Liver (tissue), 9 donors: ENCODE data around the gene PLB1. TPM values are rescaled to one million over a fixed set of nuclear protein-coding genes. Genes with fewer than 3 reads are reported as not detected.

Experiments
- DNase-seq: peaks from one replicate; pipeline ENCODE4 v3.0.0-alpha.2; 2017; ENCODE audit warnings: low spot score
- H3K27ac ChIP-seq, 2 donors: one replicate each; pipeline ENCODE4 v1.7.0; 2013; ENCODE audit warnings: inconsistent platforms in 2 of 2, low read length in 2 of 2, control low read depth in 1 of 2, low read depth in 1 of 2, mild to moderate bottlenecking in 1 of 2
- H3K27me3 ChIP-seq, 4 donors: one replicate each; pipeline versions ENCODE4 v1.6.1 to v1.7.0; 2013; ENCODE audit warnings: low read length in 3 of 4, inconsistent platforms in 1 of 4, mild to moderate bottlenecking in 1 of 4, moderate library complexity in 1 of 4; ENCODE audit not compliant: control insufficient read depth in 4 of 4, insufficient read depth in 4 of 4
- H3K36me3 ChIP-seq, 4 donors: one replicate each; pipeline versions ENCODE4 v1.6.1 to v1.7.0; 2013; ENCODE audit warnings: low read length in 3 of 4, mild to moderate bottlenecking in 3 of 4, low read depth in 1 of 4, moderate library complexity in 1 of 4; ENCODE audit not compliant: control insufficient read depth in 4 of 4, insufficient read depth in 3 of 4
- H3K4me1 ChIP-seq, 4 donors: one replicate each; pipeline versions ENCODE4 v1.6.1 to v1.7.0; 2013; ENCODE audit warnings: low read length in 3 of 4, mild to moderate bottlenecking in 3 of 4, moderate library complexity in 1 of 4; ENCODE audit not compliant: control insufficient read depth in 4 of 4, insufficient read depth in 4 of 4
- H3K4me3 ChIP-seq, 3 donors: one replicate each; pipeline versions ENCODE4 v1.6.1 to v1.7.0; 2013; ENCODE audit warnings: low read length in 3 of 3, control low read depth in 1 of 3, low read depth in 1 of 3, mild to moderate bottlenecking in 1 of 3
- H3K9ac ChIP-seq, 2 donors: one replicate each; pipeline ENCODE4 v1.7.0; 2013; ENCODE audit warnings: low read length in 2 of 2, mild to moderate bottlenecking in 2 of 2, moderate library complexity in 2 of 2, control low read depth in 1 of 2, low read depth in 1 of 2
- H3K9me3 ChIP-seq, 4 donors: one replicate each; pipeline versions ENCODE4 v1.6.1 to v1.7.0; 2013; ENCODE audit warnings: low read length in 3 of 4; ENCODE audit not compliant: control insufficient read depth in 4 of 4
- ATF3 ChIP-seq: IDR thresholded peaks from 2 replicates; pipeline ENCODE4 v1.6.1; 2016; ENCODE audit warnings: antibody characterized with exemption
- EGR1 ChIP-seq, 2 donors: IDR thresholded peaks; 2 replicates each; pipeline ENCODE4 v1.6.1; 2016 to 2018; ENCODE audit warnings: antibody characterized with exemption in 2 of 2, low read depth in 2 of 2
- GABPA ChIP-seq, 2 donors: IDR thresholded peaks in 1 of 2; conservative IDR thresholded peaks in 1 of 2; 2 replicates each; pipeline ENCODE4 v1.6.1; 2016; ENCODE audit warnings: antibody characterized with exemption in 2 of 2, mild to moderate bottlenecking in 1 of 2, moderate library complexity in 1 of 2
- HNF4A ChIP-seq, 2 donors: conservative IDR thresholded peaks; 2 replicates each; pipeline ENCODE4 v1.6.1; 2016; ENCODE audit warnings: antibody characterized with exemption in 2 of 2, mild to moderate bottlenecking in 2 of 2
- HNF4G ChIP-seq: IDR thresholded peaks from 2 replicates; pipeline ENCODE4 v1.6.1; 2016; ENCODE audit warnings: antibody characterized with exemption
- JUND ChIP-seq, 2 donors: IDR thresholded peaks; 2 replicates each; pipeline ENCODE4 v1.6.1; 2016; ENCODE audit warnings: antibody characterized with exemption in 2 of 2
- NR2F2 ChIP-seq: IDR thresholded peaks from 2 replicates; pipeline ENCODE4 v1.6.1; 2016; ENCODE audit warnings: antibody characterized with exemption
- RAD21 ChIP-seq, 2 donors: IDR thresholded peaks; 2 replicates each; pipeline ENCODE4 v1.6.1; 2016; ENCODE audit warnings: antibody characterized with exemption in 2 of 2, mild to moderate bottlenecking in 2 of 2
- RXRA ChIP-seq, 2 donors: IDR thresholded peaks; 2 replicates each; pipeline ENCODE4 v1.6.1; 2017 to 2018; ENCODE audit warnings: antibody characterized with exemption in 2 of 2, mild to moderate bottlenecking in 1 of 2
- SP1 ChIP-seq: IDR thresholded peaks from 2 replicates; pipeline ENCODE4 v1.6.1; 2018; ENCODE audit warnings: antibody characterized with exemption, mild to moderate bottlenecking
- TAF1 ChIP-seq: conservative IDR thresholded peaks from 2 replicates; pipeline ENCODE4 v1.6.1; 2016; ENCODE audit warnings: antibody characterized with exemption, mild to moderate bottlenecking
- WGBS: extraction: QIAGEN DNeasy Blood & Tissue Kit; methylation state at CpG from one replicate; pipeline ENCODE4 v1.1.7; 2013; 5-methylcytosine and 5-hydroxymethylcytosine counted together
- polyA plus RNA-seq, 2 donors: library from polyadenylated mRNA; stranded (reverse) in 1 of 2; unstranded in 1 of 2; fragments of 200-250 nt in 1 of 2; fragments of >200 nt in 1 of 2; fragmentation: Nextera tagmentation in 1 of 2; extraction: Ambion mirVana in 1 of 2; gene quantifications; one replicate each; pipeline versions ENCODE4 v1.2.1 to v1.2.3, GENCODE V29; 2013 to 2015
- total RNA-seq, 2 donors: library from RNA; depleted of rRNA; stranded (reverse); fragments of >200 nt; gene quantifications; one replicate each; pipeline ENCODE4 v1.2.3, GENCODE V29; 2014
- TF ChIP-seq, protein P1 (sequence below): fragments of 150-350 bp; IDR thresholded peaks from 2 replicates; pipeline ENCODE4 v1.5.1; 2017; ENCODE audit warnings: improper control_type of control experiment, low read depth, low read length; ENCODE audit not compliant: missing input control
- TF ChIP-seq, protein P2 (sequence below): IDR thresholded peaks from 2 replicates; pipeline ENCODE4 v1.6.1; 2016; ENCODE audit warnings: antibody characterized with exemption
- TF ChIP-seq, protein P3 (sequence below): IDR thresholded peaks from 2 replicates; pipeline ENCODE4 v1.6.1; 2016; ENCODE audit warnings: antibody characterized with exemption, mild to moderate bottlenecking
- donor health status: healthy.
- donor health status: healthy.
- donor health status: healthy.
- donor health status: healthy.
- donor health status: healthy.

PLB1 gene
- total and polyA plus RNA-seq, 4 donors, result 0.58 to 4.5 (median 1.6) TPM

DNA sequence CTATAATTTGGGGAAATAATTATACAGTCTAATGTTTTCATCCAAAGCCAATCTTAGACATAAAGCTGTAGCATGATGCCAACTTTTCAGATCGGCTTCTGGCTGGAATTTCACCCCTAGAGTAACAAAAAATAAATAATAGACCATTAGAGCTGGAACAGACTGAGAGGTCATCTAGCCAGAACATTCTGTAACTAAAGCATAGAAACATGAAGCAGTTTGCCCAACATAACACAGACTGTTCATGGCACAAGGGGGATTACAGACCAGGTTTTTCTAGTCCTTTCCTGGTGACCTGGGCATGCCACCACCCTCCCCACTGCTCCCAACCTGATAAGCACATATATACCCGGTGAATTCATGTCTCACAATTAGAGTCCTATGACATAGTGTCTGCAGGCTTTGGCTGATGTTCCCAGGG, 139.3 kb downstream of the PLB1 start (continued):
- no peak for TF ChIP-seq GABPA (IDR thresholded peaks at IDR 0.05 in 1 of 2, conservative IDR thresholded peaks at IDR 0.05 in 1 of 2)

DNA sequence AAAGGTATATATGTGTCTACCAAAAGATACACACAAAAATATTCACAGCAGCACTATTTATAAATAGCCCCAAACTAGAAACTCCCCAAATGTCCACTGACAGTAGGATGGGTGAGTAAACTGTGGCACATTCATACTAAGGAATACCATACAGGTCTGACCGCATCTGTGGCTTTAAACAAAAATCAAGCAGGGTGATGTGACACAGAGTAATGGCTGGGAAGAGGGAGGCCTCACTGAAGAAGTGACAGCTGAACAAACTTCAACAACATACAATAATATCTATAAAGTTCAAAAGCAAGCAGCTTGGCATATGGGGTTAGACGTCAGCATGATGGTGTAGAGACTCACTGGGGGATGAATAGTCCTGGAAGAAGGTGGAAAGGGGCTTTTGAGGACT, 140.6 kb downstream of the PLB1 start:
- no peak for TF ChIP-seq SP1
- no peak for TF ChIP-seq ATF3
- TF ChIP-seq EGR1 (IDR thresholded peaks at IDR 0.05; ENCODE audit: low read depth in 2 of 2), result no peak
- TF ChIP-seq, protein P1, sequence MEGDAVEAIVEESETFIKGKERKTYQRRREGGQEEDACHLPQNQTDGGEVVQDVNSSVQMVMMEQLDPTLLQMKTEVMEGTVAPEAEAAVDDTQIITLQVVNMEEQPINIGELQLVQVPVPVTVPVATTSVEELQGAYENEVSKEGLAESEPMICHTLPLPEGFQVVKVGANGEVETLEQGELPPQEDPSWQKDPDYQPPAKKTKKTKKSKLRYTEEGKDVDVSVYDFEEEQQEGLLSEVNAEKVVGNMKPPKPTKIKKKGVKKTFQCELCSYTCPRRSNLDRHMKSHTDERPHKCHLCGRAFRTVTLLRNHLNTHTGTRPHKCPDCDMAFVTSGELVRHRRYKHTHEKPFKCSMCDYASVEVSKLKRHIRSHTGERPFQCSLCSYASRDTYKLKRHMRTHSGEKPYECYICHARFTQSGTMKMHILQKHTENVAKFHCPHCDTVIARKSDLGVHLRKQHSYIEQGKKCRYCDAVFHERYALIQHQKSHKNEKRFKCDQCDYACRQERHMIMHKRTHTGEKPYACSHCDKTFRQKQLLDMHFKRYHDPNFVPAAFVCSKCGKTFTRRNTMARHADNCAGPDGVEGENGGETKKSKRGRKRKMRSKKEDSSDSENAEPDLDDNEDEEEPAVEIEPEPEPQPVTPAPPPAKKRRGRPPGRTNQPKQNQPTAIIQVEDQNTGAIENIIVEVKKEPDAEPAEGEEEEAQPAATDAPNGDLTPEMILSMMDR, result no peak
- no peak for TF ChIP-seq TAF1
- TF ChIP-seq RAD21 (IDR thresholded peaks at IDR 0.05), result no peak
- TF ChIP-seq GABPA (IDR thresholded peaks at IDR 0.05 in 1 of 2, conservative IDR thresholded peaks at IDR 0.05 in 1 of 2), result no peak
- TF ChIP-seq, protein P2, sequence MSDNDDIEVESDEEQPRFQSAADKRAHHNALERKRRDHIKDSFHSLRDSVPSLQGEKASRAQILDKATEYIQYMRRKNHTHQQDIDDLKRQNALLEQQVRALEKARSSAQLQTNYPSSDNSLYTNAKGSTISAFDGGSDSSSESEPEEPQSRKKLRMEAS, result no peak
- TF ChIP-seq, protein P3, sequence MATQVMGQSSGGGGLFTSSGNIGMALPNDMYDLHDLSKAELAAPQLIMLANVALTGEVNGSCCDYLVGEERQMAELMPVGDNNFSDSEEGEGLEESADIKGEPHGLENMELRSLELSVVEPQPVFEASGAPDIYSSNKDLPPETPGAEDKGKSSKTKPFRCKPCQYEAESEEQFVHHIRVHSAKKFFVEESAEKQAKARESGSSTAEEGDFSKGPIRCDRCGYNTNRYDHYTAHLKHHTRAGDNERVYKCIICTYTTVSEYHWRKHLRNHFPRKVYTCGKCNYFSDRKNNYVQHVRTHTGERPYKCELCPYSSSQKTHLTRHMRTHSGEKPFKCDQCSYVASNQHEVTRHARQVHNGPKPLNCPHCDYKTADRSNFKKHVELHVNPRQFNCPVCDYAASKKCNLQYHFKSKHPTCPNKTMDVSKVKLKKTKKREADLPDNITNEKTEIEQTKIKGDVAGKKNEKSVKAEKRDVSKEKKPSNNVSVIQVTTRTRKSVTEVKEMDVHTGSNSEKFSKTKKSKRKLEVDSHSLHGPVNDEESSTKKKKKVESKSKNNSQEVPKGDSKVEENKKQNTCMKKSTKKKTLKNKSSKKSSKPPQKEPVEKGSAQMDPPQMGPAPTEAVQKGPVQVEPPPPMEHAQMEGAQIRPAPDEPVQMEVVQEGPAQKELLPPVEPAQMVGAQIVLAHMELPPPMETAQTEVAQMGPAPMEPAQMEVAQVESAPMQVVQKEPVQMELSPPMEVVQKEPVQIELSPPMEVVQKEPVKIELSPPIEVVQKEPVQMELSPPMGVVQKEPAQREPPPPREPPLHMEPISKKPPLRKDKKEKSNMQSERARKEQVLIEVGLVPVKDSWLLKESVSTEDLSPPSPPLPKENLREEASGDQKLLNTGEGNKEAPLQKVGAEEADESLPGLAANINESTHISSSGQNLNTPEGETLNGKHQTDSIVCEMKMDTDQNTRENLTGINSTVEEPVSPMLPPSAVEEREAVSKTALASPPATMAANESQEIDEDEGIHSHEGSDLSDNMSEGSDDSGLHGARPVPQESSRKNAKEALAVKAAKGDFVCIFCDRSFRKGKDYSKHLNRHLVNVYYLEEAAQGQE, result no peak
- no peak for TF ChIP-seq NR2F2
- TF ChIP-seq RXRA (IDR thresholded peaks at IDR 0.05), result no peak
- no peak overlapping the region for H3K27ac ChIP-seq
- H3K36me3 ChIP-seq, result no peaks in the 10 kb centered on the region
- no peak overlapping the region for H3K9ac ChIP-seq
- H3K27me3 ChIP-seq, result no peaks in the 10 kb centered on the region
- DNase-seq, result no peak
- no peak overlapping the region for H3K4me3 ChIP-seq
- WGBS, result 93% methylated on average over 2 of the region's 2 CpGs
- no peaks in the 10 kb centered on the region for H3K9me3 ChIP-seq
- peaks cover 5 to 32% (median 22%) of the 10 kb centered on the region in 4 donors for H3K4me1 ChIP-seq

GRCh38 chr2:28637066-28638047, 141.5 kb downstream of the PLB1 start:
- Histone ChIP-seq H3K4me3 (no peak overlapping the region), H3K9ac (no peak overlapping the region), H3K36me3 (no peaks in the 10 kb centered on the region), H3K4me1 (peaks cover 5 to 25% (median 16%) of the 10 kb centered on the region in 4 donors), H3K9me3 (no peaks in the 10 kb centered on the region), H3K27ac (no peak overlapping the region), H3K27me3 (no peaks in the 10 kb centered on the region)
- WGBS, result 88% methylated on average over 12 of the region's 12 CpGs
- no peak for DNase-seq
- TF ChIP-seq RAD21 (IDR thresholded peaks at IDR 0.05) (no peak), HNF4A (conservative IDR thresholded peaks at IDR 0.05) (no peak), HNF4G (no peak), JUND (IDR thresholded peaks at IDR 0.05) (no peak)
- TF ChIP-seq, protein P2, result no peak
